Left lung (tissue), 10 donors: ENCODE measurements around the gene MOB1A. TPM values are rescaled to one million over a fixed set of nuclear protein-coding genes. Genes with fewer than 3 reads are reported as not detected.
"Not testable (repeated sequence)": the region's sequence is repeated elsewhere in the genome, so short reads cannot be mapped to it uniquely, and the experiment has no call there.

ENCODE experiments used
- ATAC-seq: fragments of 200-7000 bp; cut with Tn5 transposase; one replicate; pipeline ENCODE4 v1.9.1; 2020; ENCODE audit warnings: moderate library complexity
- DNase-seq, 4 donors: peaks; one replicate each; pipeline ENCODE4 v3.0.0-alpha.2; 2013 to 2020
- H3K27ac ChIP-seq, 2 donors: fragments of 200-600 bp; sonication (generic) in 1 of 2; one replicate each; pipeline versions ENCODE4 v1.5.0 to v1.8.0; 2020 to 2021
- H3K27me3 ChIP-seq, 2 donors: fragments of 200-600 bp; sonication (generic) in 1 of 2; one replicate each; pipeline versions ENCODE4 v1.5.0 to v1.8.0; 2020 to 2021
- H3K36me3 ChIP-seq, 2 donors: fragments of 200-600 bp; sonication (generic) in 1 of 2; one replicate each; pipeline versions ENCODE4 v1.5.0 to v1.8.0; 2020 to 2021
- H3K4me1 ChIP-seq, 2 donors: fragments of 200-600 bp; one replicate each; pipeline ENCODE4 v1.8.0; 2021
- H3K4me3 ChIP-seq, 2 donors: fragments of 200-600 bp; sonication (generic) in 1 of 2; one replicate each; pipeline versions ENCODE4 v1.5.0 to v1.8.0; 2020 to 2021; ENCODE audit warnings: mild to moderate bottlenecking in 1 of 2
- H3K9me3 ChIP-seq, 2 donors: fragments of 200-600 bp; sonication (generic) in 1 of 2; one replicate each; pipeline versions ENCODE4 v1.5.0 to v1.8.0; 2020 to 2021
- intact Hi-C, 2 donors: fragments of 100-400 bp; cut with DNase I; formaldehyde crosslinking; loops; one replicate each; pipeline versions ENCODE4 v1.11.2 to v1.14.2; 2022
- polyA plus RNA-seq, 6 donors: library from polyadenylated mRNA; unstranded; fragments of 120-200 nt; gene quantifications; one replicate each; pipeline ENCODE4 v1.2.1, GENCODE V29; 2013; ENCODE audit not compliant: insufficient read length in 6 of 6
- total RNA-seq, 2 donors: library from RNA; stranded (reverse); fragmentation: NEBNext Ultra II Directional; extraction: Animal tissue kit (Norgen Biotek cat#: 25700); gene quantifications; one replicate each; pipeline ENCODE4 v1.2.1, GENCODE V29; 2021
- TF ChIP-seq, protein P1 (sequence below), 2 donors: fragments of 200-600 bp; sonication (generic) in 1 of 2; IDR thresholded peaks; one replicate each; pipeline versions ENCODE4 v1.5.0 to v1.8.0; 2021; ENCODE audit warnings: antibody characterized with exemption in 2 of 2
- donor health status: DM: no; HTN: yes; CAD: no.
- donor health status: DM: no; HTN: no; CAD: no.

The MOB1A gene
- total and polyA plus RNA-seq, 8 donors: 78.8 to 154 (median 85.2) TPM

DNA sequence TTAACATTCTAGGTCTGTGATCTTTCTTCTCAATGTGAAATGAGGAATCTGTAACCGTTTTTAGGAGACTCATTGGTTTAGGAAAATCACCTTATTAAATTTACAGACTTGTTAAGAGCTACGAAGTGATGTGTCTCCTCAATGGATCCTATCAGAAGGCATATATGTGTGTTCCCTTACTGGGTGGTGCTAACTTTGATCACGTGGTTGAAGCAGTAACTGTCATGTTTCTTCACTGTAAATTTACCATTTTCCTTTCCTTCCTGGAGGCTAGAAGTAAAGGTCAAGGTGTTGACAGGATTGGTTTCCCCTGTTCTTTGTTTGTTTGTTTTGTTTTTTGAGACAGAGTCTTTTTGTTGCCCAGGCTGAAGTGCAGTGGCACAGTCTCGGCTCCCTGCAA, 18.4 kb upstream of the MOB1A start:
- DNase-seq: no peak
- H3K36me3 ChIP-seq: peaks cover 0 to 6% of the 10 kb centered on the region in 2 donors
- no peak overlapping the region for H3K4me3 ChIP-seq
- no peak overlapping the region for H3K27ac ChIP-seq
- H3K4me1 ChIP-seq: peaks cover 6 to 32% of the 10 kb centered on the region in 2 donors
- no peaks in the 10 kb centered on the region for H3K9me3 ChIP-seq
- no peaks in the 10 kb centered on the region for H3K27me3 ChIP-seq
- intact Hi-C loops: no loop called here
- ATAC-seq: no peak
- TF ChIP-seq, protein P1, sequence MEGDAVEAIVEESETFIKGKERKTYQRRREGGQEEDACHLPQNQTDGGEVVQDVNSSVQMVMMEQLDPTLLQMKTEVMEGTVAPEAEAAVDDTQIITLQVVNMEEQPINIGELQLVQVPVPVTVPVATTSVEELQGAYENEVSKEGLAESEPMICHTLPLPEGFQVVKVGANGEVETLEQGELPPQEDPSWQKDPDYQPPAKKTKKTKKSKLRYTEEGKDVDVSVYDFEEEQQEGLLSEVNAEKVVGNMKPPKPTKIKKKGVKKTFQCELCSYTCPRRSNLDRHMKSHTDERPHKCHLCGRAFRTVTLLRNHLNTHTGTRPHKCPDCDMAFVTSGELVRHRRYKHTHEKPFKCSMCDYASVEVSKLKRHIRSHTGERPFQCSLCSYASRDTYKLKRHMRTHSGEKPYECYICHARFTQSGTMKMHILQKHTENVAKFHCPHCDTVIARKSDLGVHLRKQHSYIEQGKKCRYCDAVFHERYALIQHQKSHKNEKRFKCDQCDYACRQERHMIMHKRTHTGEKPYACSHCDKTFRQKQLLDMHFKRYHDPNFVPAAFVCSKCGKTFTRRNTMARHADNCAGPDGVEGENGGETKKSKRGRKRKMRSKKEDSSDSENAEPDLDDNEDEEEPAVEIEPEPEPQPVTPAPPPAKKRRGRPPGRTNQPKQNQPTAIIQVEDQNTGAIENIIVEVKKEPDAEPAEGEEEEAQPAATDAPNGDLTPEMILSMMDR (IDR thresholded peaks at IDR 0.05): no peak

DNA sequence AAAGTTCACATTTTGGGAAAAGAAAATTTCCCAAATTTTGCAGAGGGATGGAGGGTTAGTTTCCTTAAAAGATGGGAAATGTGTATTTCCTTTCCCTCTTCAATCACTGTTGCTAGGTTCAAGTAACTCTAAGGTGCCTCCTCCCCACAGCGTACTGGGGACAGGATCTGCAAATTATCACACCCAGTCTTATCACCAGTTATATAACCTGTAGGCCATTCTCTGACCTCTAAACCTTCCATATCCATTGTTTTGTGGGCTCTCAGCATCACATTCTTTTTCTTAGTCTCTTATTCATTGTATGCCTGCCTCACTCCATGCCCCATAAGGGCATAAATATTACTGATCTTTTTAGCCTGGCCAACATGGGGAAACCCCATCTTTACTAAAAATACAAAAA, 16.1 kb upstream of the MOB1A start:
- Histone ChIP-seq H3K36me3 (no peaks in the 10 kb centered on the region), H3K9me3 (no peaks in the 10 kb centered on the region), H3K4me1 (peaks cover 1 to 9% of the 10 kb centered on the region in 2 donors), H3K27ac (no peak overlapping the region), H3K27me3 (no peaks in the 10 kb centered on the region), H3K4me3 (no peak overlapping the region)
- ATAC-seq: no peak
- no peak for DNase-seq
- intact Hi-C loops: no loop called here
- TF ChIP-seq, protein P1 (IDR thresholded peaks at IDR 0.05): no peak

GRCh38 chr2:74191596-74192380, 13.1 kb upstream of the MOB1A start:
- no peaks in the 10 kb centered on the region for H3K4me1 ChIP-seq
- DNase-seq (no peak), ATAC-seq (no peak)
- intact Hi-C loops: no loop called here
- no peaks in the 10 kb centered on the region for H3K9me3 ChIP-seq
- no peaks in the 10 kb centered on the region for H3K36me3 ChIP-seq
- no peak overlapping the region for H3K4me3 ChIP-seq
- no peak overlapping the region for H3K27ac ChIP-seq
- TF ChIP-seq, protein P1 (IDR thresholded peaks at IDR 0.05): no peak
- no peaks in the 10 kb centered on the region for H3K27me3 ChIP-seq

DNA sequence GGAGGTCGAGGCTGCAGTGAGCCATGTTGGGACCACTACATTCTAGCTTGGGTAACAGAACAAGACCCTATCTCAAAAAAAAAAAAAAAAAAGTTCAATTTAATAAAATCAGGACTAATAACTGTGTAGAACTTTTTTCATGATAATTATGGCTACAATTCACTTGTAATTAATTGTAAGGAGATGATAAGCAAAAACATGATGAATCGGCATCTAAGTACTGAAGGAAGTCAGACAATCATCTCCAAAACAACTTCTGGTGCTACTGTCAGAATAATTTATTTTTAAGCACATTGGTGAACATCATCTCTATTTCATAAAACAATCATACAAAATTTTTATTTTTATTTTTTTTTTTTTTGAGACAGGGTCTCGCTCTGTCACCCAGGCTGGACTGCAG, 10.0 kb upstream of the MOB1A start:
- H3K4me1 ChIP-seq: peaks cover 0 to 23% of the 10 kb centered on the region in 2 donors
- no peaks in the 10 kb centered on the region for H3K27me3 ChIP-seq
- TF ChIP-seq, protein P1 (IDR thresholded peaks at IDR 0.05): no peak
- DNase-seq (no peak), ATAC-seq (no peak)
- no peak overlapping the region for H3K27ac ChIP-seq
- intact Hi-C loops: no loop called here
- no peak overlapping the region for H3K4me3 ChIP-seq
- no peaks in the 10 kb centered on the region for H3K36me3 ChIP-seq
- H3K9me3 ChIP-seq: no peaks in the 10 kb centered on the region

DNA sequence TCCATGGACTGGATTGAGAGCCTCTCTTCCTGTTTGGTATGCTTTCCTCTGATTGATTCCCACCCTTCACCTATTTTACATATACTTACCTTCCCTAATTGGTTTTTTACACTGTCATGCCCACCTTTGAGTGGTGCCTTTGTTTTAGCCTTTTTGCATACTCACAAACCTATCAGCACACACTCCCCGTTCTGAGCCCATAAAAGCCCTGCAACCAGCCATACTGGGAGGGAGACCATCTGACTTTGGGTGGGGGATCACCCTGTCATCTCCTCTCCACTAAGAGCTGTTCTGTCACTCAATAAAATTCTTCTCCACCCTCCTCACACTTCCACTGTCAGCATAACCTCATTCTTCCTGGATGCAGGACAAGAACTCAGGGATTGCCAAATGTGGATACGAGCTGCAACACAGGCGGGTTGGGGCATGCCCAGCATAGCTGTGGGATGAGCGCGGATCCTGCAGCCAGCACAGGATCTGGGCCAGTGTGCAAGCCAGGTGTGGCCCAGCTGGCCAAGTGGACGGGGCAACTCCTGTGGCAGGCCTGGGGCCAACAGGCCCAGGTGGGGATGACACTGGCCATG, 9.4 kb upstream of the MOB1A start:
- ATAC-seq: no peak
- Histone ChIP-seq H3K4me1 (peaks cover 0 to 23% of the 10 kb centered on the region in 2 donors), H3K36me3 (no peaks in the 10 kb centered on the region), H3K27me3 (no peaks in the 10 kb centered on the region), H3K4me3 (no peak overlapping the region), H3K9me3 (no peaks in the 10 kb centered on the region), H3K27ac (no peak overlapping the region)
- TF ChIP-seq, protein P1 (IDR thresholded peaks at IDR 0.05): no peak
- DNase-seq: no peak
- intact Hi-C loops: no loop called here

DNA sequence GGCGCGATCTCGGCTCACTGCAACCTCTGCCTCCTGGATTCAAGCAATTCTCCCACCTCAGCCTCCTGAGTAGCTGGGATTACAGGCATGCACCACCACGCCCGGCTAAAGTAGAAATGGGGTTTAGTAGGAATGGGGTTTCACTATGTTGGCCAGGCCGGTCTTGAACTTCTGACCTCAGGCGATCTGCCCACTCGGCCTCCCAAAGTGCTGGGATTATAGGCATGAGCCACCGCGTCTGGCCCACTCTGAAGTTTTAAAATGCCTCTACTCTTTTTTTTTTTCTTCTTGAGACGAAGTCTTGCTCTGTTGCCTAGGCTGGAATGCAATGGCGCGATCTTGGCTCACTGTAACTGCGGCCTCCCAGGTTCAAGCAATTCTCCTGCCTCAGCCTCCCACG, 8.0 kb upstream of the MOB1A start:
- H3K9me3 ChIP-seq, H3K4me3 ChIP-seq, DNase-seq, ATAC-seq, H3K27me3 ChIP-seq, H3K36me3 ChIP-seq, intact Hi-C loops: not testable (repeated sequence)
- Histone ChIP-seq H3K4me1 (peaks cover 0 to 31% of the 10 kb centered on the region in 2 donors), H3K27ac (peak overlapping the region in 1 of 2 donors; percentile 96)
